Parathyroid adenoma (tissue), 2 donors: ENCODE data around the gene MBD3L1.

Experiments
- H2AFZ ChIP-seq: fragments of 300-600 bp; sonication (generic); one replicate; pipeline ENCODE4 v1.7.0; 2017; ENCODE audit warnings: antibody characterized with exemption, mild to moderate bottlenecking
- H3K27ac ChIP-seq: fragments of 300-600 bp; sonication (generic); one replicate; pipeline ENCODE4 v1.7.0; 2017
- H3K27me3 ChIP-seq: fragments of 300-600 bp; sonication (generic); one replicate; pipeline ENCODE4 v1.7.0; 2017; ENCODE audit warnings: low read length; ENCODE audit not compliant: control insufficient read depth, insufficient read depth
- H3K36me3 ChIP-seq: fragments of 300-600 bp; sonication (generic); one replicate; pipeline ENCODE4 v1.7.0; 2017; ENCODE audit warnings: low read length; ENCODE audit not compliant: control insufficient read depth, insufficient read depth
- H3K4me1 ChIP-seq: fragments of 300-600 bp; sonication (generic); one replicate; pipeline ENCODE4 v1.7.0; 2017; ENCODE audit warnings: control low read depth
- H3K4me2 ChIP-seq: fragments of 300-600 bp; sonication (generic); one replicate; pipeline ENCODE4 v1.7.0; 2017; ENCODE audit warnings: low read length
- H3K4me3 ChIP-seq: fragments of 300-600 bp; sonication (generic); one replicate; pipeline ENCODE4 v1.7.0; 2017; ENCODE audit warnings: low read depth, low read length
- H3K79me2 ChIP-seq: fragments of 300-600 bp; sonication (generic); one replicate; pipeline ENCODE4 v1.7.0; 2017; ENCODE audit warnings: control low read depth
- H3K9ac ChIP-seq: fragments of 300-600 bp; sonication (generic); one replicate; pipeline ENCODE4 v1.7.0; 2017; ENCODE audit warnings: mild to moderate bottlenecking
- H3K9me3 ChIP-seq: fragments of 300-600 bp; sonication (generic); one replicate; pipeline ENCODE4 v1.7.0; 2017; ENCODE audit warnings: low read length; ENCODE audit not compliant: control insufficient read depth
- TF ChIP-seq, protein P1 (sequence below): fragments of 300-600 bp; sonication (generic); IDR thresholded peaks from one replicate; pipeline ENCODE4 v1.7.0; 2017; ENCODE audit warnings: antibody characterized with exemption, mild to moderate bottlenecking
- donor health status: primary hyperparathyroidism.

Gene MBD3L1

DNA sequence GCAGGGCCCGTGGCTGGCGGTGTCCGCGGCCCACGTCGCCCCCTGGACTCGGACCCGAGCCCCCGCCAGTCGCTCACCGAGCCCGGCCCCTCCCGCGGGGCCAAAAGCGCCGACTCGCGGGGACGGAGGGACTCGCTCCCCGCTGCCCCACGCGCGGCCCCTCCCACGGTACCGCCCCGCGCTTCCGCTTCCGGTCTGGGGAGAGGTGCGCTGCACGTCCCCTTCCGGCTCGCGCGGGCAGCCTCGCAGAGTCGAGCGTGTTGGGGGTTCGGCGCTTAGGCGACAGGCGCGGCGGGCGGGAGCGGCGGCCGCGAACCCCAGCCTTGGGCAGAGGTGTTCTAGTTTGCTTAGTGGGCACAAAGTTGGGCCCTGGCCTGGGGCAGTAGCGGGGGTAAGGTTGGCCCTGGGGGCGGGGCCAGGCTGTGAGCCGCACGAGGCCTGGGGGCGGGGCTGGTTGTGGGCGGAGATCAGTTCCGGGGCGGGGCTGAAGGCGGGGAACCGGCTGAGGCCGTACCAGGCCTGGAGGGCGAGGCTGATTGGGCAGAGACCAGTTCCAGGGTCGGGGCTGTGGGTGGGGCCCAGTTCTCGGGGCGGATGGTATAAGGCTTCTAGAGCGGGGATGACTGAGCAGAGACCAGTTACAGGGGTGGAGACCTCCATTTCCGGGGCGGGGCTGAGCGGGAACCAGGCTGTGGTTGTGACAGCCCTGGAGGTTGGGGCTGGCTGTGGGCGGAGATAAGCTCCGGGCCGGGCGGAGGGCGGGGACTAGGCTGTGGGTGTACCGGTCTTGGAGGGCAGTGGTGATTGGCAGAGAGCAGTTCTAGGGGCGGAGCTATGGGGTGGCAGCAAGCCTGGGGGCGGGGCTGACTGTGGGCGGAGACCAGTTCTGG is at the start of gene MBD3L1, which contains the start of gene ZNF558:
Gene MBD3L1, plus strand, starts transcription at position 246 of the 890 bp plus-strand sequence. CDS start 10,302 bp downstream, outside the sequence.
Gene ZNF558, minus strand, starts transcription at position 173 of the 890 bp plus-strand sequence. CDS start 9,645 bp downstream, outside the sequence.
- Histone ChIP-seq H3K79me2 (peaks cover 3% of the 10 kb centered on the region), H3K4me3 (peak within 1 kb of the TSS; percentile 88), H3K9ac (peak within 1 kb of the TSS; percentile 59), H2AFZ (peak within 1 kb of the TSS; percentile 94), H3K36me3 (no peaks in the 10 kb centered on the region), H3K27ac (peak within 1 kb of the TSS; percentile 97), H3K27me3 (no peaks in the 10 kb centered on the region), H3K4me1 (no peaks in the 10 kb centered on the region), H3K9me3 (no peaks in the 10 kb centered on the region), H3K4me2 (peak within 1 kb of the TSS; percentile 86)
- TF ChIP-seq, protein P1, sequence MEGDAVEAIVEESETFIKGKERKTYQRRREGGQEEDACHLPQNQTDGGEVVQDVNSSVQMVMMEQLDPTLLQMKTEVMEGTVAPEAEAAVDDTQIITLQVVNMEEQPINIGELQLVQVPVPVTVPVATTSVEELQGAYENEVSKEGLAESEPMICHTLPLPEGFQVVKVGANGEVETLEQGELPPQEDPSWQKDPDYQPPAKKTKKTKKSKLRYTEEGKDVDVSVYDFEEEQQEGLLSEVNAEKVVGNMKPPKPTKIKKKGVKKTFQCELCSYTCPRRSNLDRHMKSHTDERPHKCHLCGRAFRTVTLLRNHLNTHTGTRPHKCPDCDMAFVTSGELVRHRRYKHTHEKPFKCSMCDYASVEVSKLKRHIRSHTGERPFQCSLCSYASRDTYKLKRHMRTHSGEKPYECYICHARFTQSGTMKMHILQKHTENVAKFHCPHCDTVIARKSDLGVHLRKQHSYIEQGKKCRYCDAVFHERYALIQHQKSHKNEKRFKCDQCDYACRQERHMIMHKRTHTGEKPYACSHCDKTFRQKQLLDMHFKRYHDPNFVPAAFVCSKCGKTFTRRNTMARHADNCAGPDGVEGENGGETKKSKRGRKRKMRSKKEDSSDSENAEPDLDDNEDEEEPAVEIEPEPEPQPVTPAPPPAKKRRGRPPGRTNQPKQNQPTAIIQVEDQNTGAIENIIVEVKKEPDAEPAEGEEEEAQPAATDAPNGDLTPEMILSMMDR: peak; percentile 64

- no peak overlapping the region for H2AFZ ChIP-seq
- H3K27me3 ChIP-seq: no peaks in the 10 kb centered on the region
- no peaks in the 10 kb centered on the region for H3K36me3 ChIP-seq
- no peaks in the 10 kb centered on the region for H3K79me2 ChIP-seq
- TF ChIP-seq, protein P1: no peak
- no peaks in the 10 kb centered on the region for H3K4me1 ChIP-seq
- H3K27ac ChIP-seq: no peak overlapping the region
- H3K4me3 ChIP-seq: no peak overlapping the region
- no peak overlapping the region for H3K9ac ChIP-seq
- no peaks in the 10 kb centered on the region for H3K9me3 ChIP-seq
- no peak overlapping the region for H3K4me2 ChIP-seq
Observed at GRCh38 chr19:8794823-8795222, 37.4 kb upstream of the MBD3L1 start.

DNA sequence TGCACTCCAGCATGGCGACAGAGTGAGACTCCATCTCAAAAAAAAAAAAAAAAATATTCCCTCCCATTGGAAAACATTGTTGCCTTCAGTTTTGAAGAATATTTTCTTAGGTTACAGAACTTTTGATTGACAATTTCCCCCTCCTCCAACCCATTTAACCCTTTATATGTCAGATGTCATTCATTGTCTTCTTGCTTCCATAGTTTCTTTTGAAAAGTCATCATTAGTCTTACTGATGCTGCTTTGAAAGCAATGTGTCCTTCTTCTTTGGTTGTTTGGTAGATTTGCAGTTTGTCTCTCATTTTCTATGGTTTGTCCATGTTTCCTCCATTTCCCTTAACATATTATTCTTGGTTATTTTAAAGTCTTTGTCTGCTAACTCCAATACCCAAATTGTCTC is 25.5 kb upstream of the MBD3L1 start:
- Histone ChIP-seq H3K27me3 (no peaks in the 10 kb centered on the region), H3K4me2 (no peak overlapping the region), H3K9ac (no peak overlapping the region), H3K4me1 (no peaks in the 10 kb centered on the region), H3K4me3 (no peak overlapping the region), H2AFZ (no peak overlapping the region), H3K27ac (no peak overlapping the region), H3K9me3 (peaks cover 6% of the 10 kb centered on the region), H3K36me3 (peaks cover 15% of the 10 kb centered on the region), H3K79me2 (no peaks in the 10 kb centered on the region)
- TF ChIP-seq, protein P1: no peak

DNA sequence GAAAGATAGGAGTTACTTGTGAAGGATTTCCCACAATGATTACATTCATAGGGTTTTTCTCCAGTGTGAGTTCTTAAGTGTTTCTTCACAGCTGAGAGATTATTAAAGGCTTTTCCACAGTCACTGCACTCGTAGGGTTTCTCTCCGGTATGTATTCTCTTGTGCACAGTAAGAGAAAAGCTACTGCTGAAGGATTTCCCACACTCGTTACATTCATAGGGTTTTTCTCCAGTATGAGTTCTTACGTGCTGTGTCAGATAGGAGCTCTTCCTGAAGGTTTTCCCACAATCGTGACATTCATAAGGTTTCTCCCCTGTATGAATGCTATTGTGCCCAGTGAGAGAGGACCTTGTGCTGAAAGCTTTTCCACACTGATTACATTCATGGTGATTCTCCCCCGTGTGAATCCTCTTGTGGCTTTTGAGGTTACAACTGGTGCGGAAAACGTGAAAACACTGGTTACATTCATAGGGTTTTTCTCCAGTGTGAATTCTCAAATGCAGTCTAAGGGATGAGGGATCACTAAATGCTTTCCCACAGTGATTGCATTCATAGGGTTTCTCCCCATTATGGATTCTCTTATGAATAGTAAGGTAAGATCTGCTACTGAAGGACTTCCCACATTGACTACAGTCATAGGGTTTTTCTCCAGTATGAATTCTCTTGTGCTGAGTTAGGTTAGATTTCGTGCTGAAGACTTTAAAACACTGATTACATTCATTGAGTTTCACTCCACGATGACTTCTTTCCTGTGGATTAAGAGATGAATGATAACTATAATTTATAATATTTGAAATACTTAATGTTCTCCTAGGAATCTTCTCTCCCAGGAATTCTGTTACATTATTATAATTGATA is 20.6 kb upstream of the MBD3L1 start:
- peaks cover 22% of the 10 kb centered on the region for H3K9me3 ChIP-seq
- H3K4me3 ChIP-seq: no peak overlapping the region
- H3K36me3 ChIP-seq: peaks cover 28% of the 10 kb centered on the region
- no peak overlapping the region for H2AFZ ChIP-seq
- no peak overlapping the region for H3K27ac ChIP-seq
- H3K4me2 ChIP-seq: no peak overlapping the region
- no peaks in the 10 kb centered on the region for H3K27me3 ChIP-seq
- TF ChIP-seq, protein P1: no peak
- H3K79me2 ChIP-seq: no peaks in the 10 kb centered on the region
- H3K4me1 ChIP-seq: no peaks in the 10 kb centered on the region
- H3K9ac ChIP-seq: no peak overlapping the region
